ENCODE results near the gene KLHL36. TPM values are rescaled to one million over a fixed set of nuclear protein-coding genes. Genes with fewer than 3 reads are reported as not detected.

KLHL36 gene
- polyA plus RNA-seq, 1 of the 3 experiments (the other 2 are of a cell fraction): 39.8 TPM

GRCh38 chr16:84659656-84660300 is 11.5 kb downstream of the KLHL36 start (continued):
- TF ChIP-seq EP300 (IDR thresholded peaks at IDR 0.05; ENCODE audit: borderline replicate concordance in 1 of 2, low read depth in 1 of 2, low read length in 1 of 2): no peak
- no peak for TF ChIP-seq MXI1 (IDR thresholded peaks at IDR 0.05; ENCODE audit: low read depth, low read length)
- TF ChIP-seq ELF1 (IDR thresholded peaks at IDR 0.05): no peak
- no peak for TF ChIP-seq TAF1 (IDR thresholded peaks at IDR 0.05; ENCODE audit: borderline replicate concordance, low read depth, low read length)
- no peak for TF ChIP-seq FOXM1 (IDR thresholded peaks at IDR 0.05; ENCODE audit: low read depth)
- no peak for TF ChIP-seq RFX5 (IDR thresholded peaks at IDR 0.05; ENCODE audit: low read length)
- TF ChIP-seq REST (IDR thresholded peaks at IDR 0.05; ENCODE audit: low read depth, low read length): no peak
- no peak for TF ChIP-seq JUND (IDR thresholded peaks at IDR 0.05)
- TF ChIP-seq NRF1 (IDR thresholded peaks at IDR 0.05; ENCODE audit: low read depth, low read length): no peak
- no peak for TF ChIP-seq IRF3 (IDR thresholded peaks at IDR 0.05; ENCODE audit: low read depth, low read length)

- Histone ChIP-seq H3K9ac (no peak overlapping the region), H3K27ac (ENCODE audit: low read depth in 2 of 2, low read length in 1 of 2) (no peak overlapping the region), H3K9me2 (no peaks in the 10 kb centered on the region), H3K4me3 (ENCODE audit: low read depth in 2 of 2, low read length in 1 of 2) (no peak overlapping the region), H3K4me1 (ENCODE audit: control insufficient read depth in 1 of 2, insufficient read depth in 2 of 2, low read depth in 1 of 2, low read length in 1 of 2) (no peaks in the 10 kb centered on the region), H2AFZ (ENCODE audit: low read depth) (no peak overlapping the region), H3K9me3 (no peaks in the 10 kb centered on the region), H3K27me3 (ENCODE audit: insufficient read depth) (no peaks in the 10 kb centered on the region), H3K79me2 (ENCODE audit: insufficient read depth) (peaks cover 6% of the 10 kb centered on the region), H4K20me1 (ENCODE audit: insufficient read depth) (0 out of 2 replicates have a peak, but pooled peaks cover 3% of the 10 kb centered on the region), H3K4me2 (no peak overlapping the region), H3F3A (replicated peaks; ENCODE audit: insufficient read depth) (no peaks in the 10 kb centered on the region), H3K36me3 (replicated peaks in 1 of 2; ENCODE audit: control insufficient read depth in 1 of 2, insufficient read depth in 2 of 2, low read length in 1 of 2) (peaks cover 21 to 72% of the 10 kb centered on the region in 2 experiments)
- WGBS (ENCODE audit: low lambda C conversion rate): 89% methylated on average over 7 of the region's 7 CpGs
- DNase-seq: no peak
- TF ChIP-seq EP300 (IDR thresholded peaks at IDR 0.05; ENCODE audit: borderline replicate concordance in 1 of 2, low read depth in 1 of 2, low read length in 1 of 2) (no peak), TCF12 (IDR thresholded peaks at IDR 0.05) (no peak), GABPA (IDR thresholded peaks at IDR 0.05; ENCODE audit: low read depth) (no peak), SIN3A (IDR thresholded peaks at IDR 0.05; ENCODE audit: borderline replicate concordance, low read depth, low read length) (no peak), TEAD4 (IDR thresholded peaks at IDR 0.05; ENCODE audit: borderline replicate concordance, insufficient read depth) (no peak), IRF3 (IDR thresholded peaks at IDR 0.05; ENCODE audit: low read depth, low read length) (no peak)
- POLR2A ChIA-PET: no interaction called here
- CTCF ChIA-PET: interaction anchor here (3.5 to 3.9 kb wide), 2 partner anchors 12 to 65 kb away, joined by 24 to 27 read pairs; no protein-coding TSS in a partner anchor
Observed at GRCh38 chr16:84660973-84661372, 12.7 kb downstream of the KLHL36 start.

Measured in SK-N-SH (cell line).